ENCODE data around the gene TTC27. TPM values are rescaled to one million over a fixed set of nuclear protein-coding genes. Genes with fewer than 3 reads are reported as not detected.
"Not testable (repeated sequence)": the region's sequence is repeated elsewhere in the genome, so short reads cannot be mapped to it uniquely, and the experiment has no call there.

The TTC27 gene
- total RNA-seq, 2 donors from 2014 or later = 11.9 to 23.2 TPM

DNA sequence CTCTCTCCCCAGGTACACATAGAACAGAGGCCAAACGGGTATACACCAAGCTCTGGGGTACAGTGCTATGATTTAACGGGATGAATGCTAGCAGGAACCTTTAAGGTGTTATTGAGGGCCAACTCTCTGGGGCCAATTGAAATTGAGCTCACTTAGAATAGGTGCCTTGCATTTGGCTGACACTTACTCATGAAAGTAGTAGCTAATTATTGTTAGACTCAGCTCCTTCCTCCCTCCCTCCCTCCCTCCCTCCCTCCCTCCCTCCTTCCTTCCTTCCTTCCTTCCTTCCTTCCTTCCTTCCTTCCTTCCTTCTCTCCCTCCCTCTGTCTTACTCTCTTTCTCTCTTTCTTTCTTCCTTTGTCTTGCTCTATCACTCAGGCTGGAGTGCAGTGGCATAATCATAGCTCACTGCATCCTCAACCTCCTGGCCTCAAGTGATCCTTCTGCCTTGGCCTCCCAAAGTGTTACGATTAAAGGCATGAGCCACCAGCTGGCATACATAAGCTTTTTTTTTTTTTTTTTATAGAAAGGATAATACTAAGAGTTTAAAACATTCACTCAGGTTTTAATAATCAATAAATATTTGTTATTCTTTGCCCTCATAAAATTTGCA, 95.7 kb downstream of the TTC27 start:
- peaks cover 12 to 26% of the 10 kb centered on the region in 2 donors for H3K4me1 ChIP-seq (ENCODE audit: control insufficient read depth in 1 of 2, low read depth in 2 of 2)
- ATAC-seq (ENCODE audit: insufficient number of reproducible peaks, low FRiP score, low read depth) (no peak), DNase-seq (ENCODE audit: low spot score) (no peak)
- no peaks in the 10 kb centered on the region for H3K27me3 ChIP-seq (replicated peaks; ENCODE audit: insufficient read depth)
- TF ChIP-seq, protein P1, sequence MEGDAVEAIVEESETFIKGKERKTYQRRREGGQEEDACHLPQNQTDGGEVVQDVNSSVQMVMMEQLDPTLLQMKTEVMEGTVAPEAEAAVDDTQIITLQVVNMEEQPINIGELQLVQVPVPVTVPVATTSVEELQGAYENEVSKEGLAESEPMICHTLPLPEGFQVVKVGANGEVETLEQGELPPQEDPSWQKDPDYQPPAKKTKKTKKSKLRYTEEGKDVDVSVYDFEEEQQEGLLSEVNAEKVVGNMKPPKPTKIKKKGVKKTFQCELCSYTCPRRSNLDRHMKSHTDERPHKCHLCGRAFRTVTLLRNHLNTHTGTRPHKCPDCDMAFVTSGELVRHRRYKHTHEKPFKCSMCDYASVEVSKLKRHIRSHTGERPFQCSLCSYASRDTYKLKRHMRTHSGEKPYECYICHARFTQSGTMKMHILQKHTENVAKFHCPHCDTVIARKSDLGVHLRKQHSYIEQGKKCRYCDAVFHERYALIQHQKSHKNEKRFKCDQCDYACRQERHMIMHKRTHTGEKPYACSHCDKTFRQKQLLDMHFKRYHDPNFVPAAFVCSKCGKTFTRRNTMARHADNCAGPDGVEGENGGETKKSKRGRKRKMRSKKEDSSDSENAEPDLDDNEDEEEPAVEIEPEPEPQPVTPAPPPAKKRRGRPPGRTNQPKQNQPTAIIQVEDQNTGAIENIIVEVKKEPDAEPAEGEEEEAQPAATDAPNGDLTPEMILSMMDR (IDR thresholded peaks at IDR 0.05) = no peak
- no peak overlapping the region for H3K27ac ChIP-seq
- H3K36me3 ChIP-seq = no peaks in the 10 kb centered on the region
- H3K9me3 ChIP-seq = no peaks in the 10 kb centered on the region
- H3K4me3 ChIP-seq = no peak overlapping the region

DNA sequence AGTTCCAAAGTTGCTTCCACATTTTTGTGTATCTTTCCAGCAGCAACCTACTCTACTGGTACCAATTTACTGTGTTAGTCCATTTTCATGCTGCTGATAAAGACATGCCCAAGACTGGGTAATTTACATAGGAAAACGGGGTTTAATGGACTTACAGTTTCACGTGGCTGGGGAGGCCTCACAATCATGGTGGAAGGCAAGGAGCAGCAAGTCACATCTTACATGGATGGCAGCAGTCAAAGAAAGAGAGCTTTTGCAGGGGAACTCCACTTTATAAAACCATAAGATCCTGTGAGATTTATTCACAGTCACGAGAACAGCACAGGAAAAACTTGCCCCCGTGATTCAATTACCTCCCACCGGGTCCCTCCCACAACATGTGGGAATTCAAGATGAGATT, 98.8 kb downstream of the TTC27 start:
- not testable (repeated sequence) for DNase-seq (ENCODE audit: low spot score); H3K27me3 ChIP-seq (replicated peaks; ENCODE audit: insufficient read depth); H3K4me1 ChIP-seq (ENCODE audit: control insufficient read depth in 1 of 2, low read depth in 2 of 2); H3K9me3 ChIP-seq; H3K36me3 ChIP-seq; ATAC-seq (ENCODE audit: insufficient number of reproducible peaks, low FRiP score, low read depth); H3K4me3 ChIP-seq; H3K27ac ChIP-seq

DNA sequence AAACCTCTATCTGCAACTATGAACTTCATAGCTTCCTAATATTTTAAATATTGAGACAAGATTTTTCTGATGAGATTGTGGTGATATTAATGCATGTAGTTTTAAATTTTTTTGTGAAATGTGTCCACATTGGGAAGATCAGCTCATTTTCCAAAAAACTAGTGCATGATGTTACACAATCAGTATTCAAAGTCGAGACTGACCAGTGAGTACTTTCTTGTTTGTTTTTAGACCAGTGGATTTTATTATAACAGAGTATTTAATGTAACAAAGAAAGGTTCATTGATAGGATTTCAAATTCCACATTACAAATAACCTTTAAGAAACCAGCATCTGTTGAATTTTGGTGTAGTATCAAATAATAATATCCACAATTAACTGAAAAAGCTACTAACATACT, 99.3 kb downstream of the TTC27 start:
- H3K9me3 ChIP-seq = no peaks in the 10 kb centered on the region
- no peak for ATAC-seq (ENCODE audit: insufficient number of reproducible peaks, low FRiP score, low read depth)

GRCh38 chr2:32730958-32731357, 103.1 kb downstream of the TTC27 start:
- not testable (repeated sequence) for ATAC-seq (ENCODE audit: insufficient number of reproducible peaks, low FRiP score, low read depth); H3K36me3 ChIP-seq; H3K9me3 ChIP-seq; H3K4me3 ChIP-seq; H3K27ac ChIP-seq; H3K4me1 ChIP-seq (ENCODE audit: control insufficient read depth in 1 of 2, low read depth in 2 of 2); DNase-seq (ENCODE audit: low spot score); H3K27me3 ChIP-seq (replicated peaks; ENCODE audit: insufficient read depth)

More for the DNA sequence above, 99.3 kb downstream of the TTC27 start:
- no peaks in the 10 kb centered on the region for H3K4me1 ChIP-seq (ENCODE audit: control insufficient read depth in 1 of 2, low read depth in 2 of 2)
- no peak overlapping the region for H3K27ac ChIP-seq
- no peak overlapping the region for H3K4me3 ChIP-seq
- no peaks in the 10 kb centered on the region for H3K27me3 ChIP-seq (replicated peaks; ENCODE audit: insufficient read depth)
- no peaks in the 10 kb centered on the region for H3K36me3 ChIP-seq
- no peak for DNase-seq (ENCODE audit: low spot score)
- TF ChIP-seq, protein P1 (IDR thresholded peaks at IDR 0.05) = no peak

DNA sequence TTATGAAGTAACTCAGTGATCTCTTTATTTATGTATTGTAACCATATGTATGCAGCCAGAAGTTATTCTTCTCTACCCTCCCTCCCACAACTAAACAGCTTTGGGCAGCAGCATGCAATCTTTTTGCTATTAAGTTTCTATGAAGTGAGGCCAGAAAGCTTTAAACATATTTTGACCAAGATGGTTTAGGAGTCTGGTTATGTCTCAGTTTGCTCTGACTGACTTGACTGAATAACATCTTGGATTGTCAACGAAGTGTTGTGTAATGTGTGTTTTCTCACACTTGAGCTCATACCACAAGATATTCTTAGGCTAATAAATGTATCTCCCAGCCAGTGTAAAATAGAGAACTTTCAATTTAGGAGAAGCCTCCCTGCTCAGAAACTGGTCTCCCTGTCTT, 104.3 kb downstream of the TTC27 start:
- Histone ChIP-seq H3K4me3 (no peak overlapping the region), H3K27me3 (replicated peaks; ENCODE audit: insufficient read depth) (no peaks in the 10 kb centered on the region), H3K4me1 (ENCODE audit: control insufficient read depth in 1 of 2, low read depth in 2 of 2) (no peaks in the 10 kb centered on the region), H3K36me3 (no peaks in the 10 kb centered on the region), H3K27ac (no peak overlapping the region), H3K9me3 (no peaks in the 10 kb centered on the region)
- DNase-seq (ENCODE audit: low spot score) (no peak), ATAC-seq (ENCODE audit: insufficient number of reproducible peaks, low FRiP score, low read depth) (no peak)
- TF ChIP-seq, protein P1 (IDR thresholded peaks at IDR 0.05) = no peak

DNA sequence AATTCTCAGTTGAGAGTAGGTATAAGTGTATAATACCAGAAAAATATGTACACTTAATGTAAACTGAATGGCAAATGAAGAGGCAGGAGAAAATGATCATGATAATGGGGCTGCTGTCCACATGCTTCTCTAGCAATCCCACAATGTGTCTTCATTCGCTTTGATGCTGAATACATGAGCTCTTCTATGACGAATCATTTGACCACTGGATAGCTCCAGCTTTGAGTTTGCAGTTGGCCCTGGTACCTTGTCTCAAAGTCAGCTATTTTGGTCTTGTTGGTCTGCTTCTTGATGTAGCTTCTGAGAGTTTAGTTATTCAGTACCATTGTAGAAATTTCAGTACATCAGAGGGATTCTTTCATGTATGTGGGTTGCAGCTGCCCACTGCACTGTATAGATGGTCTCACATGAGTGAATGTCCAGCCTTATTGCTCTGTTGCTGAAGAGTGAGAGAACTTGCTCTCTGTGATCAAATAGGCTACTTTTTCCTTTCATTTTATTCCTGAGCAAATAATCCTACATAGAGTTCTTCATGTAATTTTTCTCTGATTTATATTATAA, 105.1 kb downstream of the TTC27 start:
- ATAC-seq (ENCODE audit: insufficient number of reproducible peaks, low FRiP score, low read depth) (no peak), DNase-seq (ENCODE audit: low spot score) (no peak)
- Histone ChIP-seq H3K27ac (no peak overlapping the region), H3K4me3 (no peak overlapping the region), H3K4me1 (ENCODE audit: control insufficient read depth in 1 of 2, low read depth in 2 of 2) (no peaks in the 10 kb centered on the region), H3K27me3 (replicated peaks; ENCODE audit: insufficient read depth) (no peaks in the 10 kb centered on the region), H3K9me3 (no peaks in the 10 kb centered on the region), H3K36me3 (no peaks in the 10 kb centered on the region)
- TF ChIP-seq, protein P1 (IDR thresholded peaks at IDR 0.05) = no peak

Data from thoracic aorta (tissue), 2 donors.